Kidney (tissue), 14 donors: ENCODE results near the gene ZFP36L1. TPM values are rescaled to one million over a fixed set of nuclear protein-coding genes. Genes with fewer than 3 reads are reported as not detected.

Experiments used
- DNase-seq, 5 donors: peaks; one replicate each; pipeline ENCODE4 v3.0.0-alpha.2; 2013 to 2020
- FAIRE-seq: peaks from 2 replicates; lab custom pipeline; 2012; peaks lifted over from hg19 to GRCh38; lab: Jason Lieb, UNC
- H3K27ac ChIP-seq, 2 donors: one replicate each; pipeline ENCODE4 v1.7.0; 2013; ENCODE audit warnings: low read depth in 2 of 2, low read length in 2 of 2, inconsistent platforms in 1 of 2
- H3K27me3 ChIP-seq: one replicate; pipeline ENCODE4 v1.7.1; 2013; ENCODE audit warnings: low read length, inconsistent platforms; ENCODE audit not compliant: control insufficient read depth, insufficient read depth
- H3K36me3 ChIP-seq, 3 donors: one replicate each; pipeline versions ENCODE4 v1.7.0 to v1.7.1; 2013; ENCODE audit warnings: low read length in 3 of 3, control low read depth in 1 of 3, inconsistent platforms in 1 of 3; ENCODE audit not compliant: insufficient read depth in 3 of 3, control insufficient read depth in 2 of 3
- H3K4me1 ChIP-seq, 3 donors: one replicate each; pipeline versions ENCODE4 v1.7.0 to v1.7.1; 2013; ENCODE audit warnings: low read length in 3 of 3, inconsistent platforms in 1 of 3, low read depth in 1 of 3; ENCODE audit not compliant: control insufficient read depth in 2 of 3, insufficient read depth in 2 of 3
- H3K4me3 ChIP-seq, 3 donors: one replicate each; pipeline versions ENCODE4 v1.7.0 to v1.8.1; 2013; ENCODE audit warnings: low read length in 3 of 3, control low read depth in 1 of 3, inconsistent platforms in 1 of 3
- H3K9ac ChIP-seq, 3 donors: one replicate each; pipeline versions ENCODE4 v1.7.0 to v1.7.1; 2013; ENCODE audit warnings: low read length in 3 of 3, control low read depth in 1 of 3, inconsistent platforms in 1 of 3
- H3K9me3 ChIP-seq, 3 donors: one replicate each; pipeline versions ENCODE4 v1.7.0 to v1.7.1; 2013; ENCODE audit warnings: low read length in 3 of 3, control low read depth in 1 of 3, inconsistent platforms in 1 of 3; ENCODE audit not compliant: control insufficient read depth in 2 of 3, insufficient read depth in 1 of 3
- CTCF ChIP-seq: IDR thresholded peaks from 3 replicates; pipeline ENCODE4 v1.5.1; 2012; ENCODE audit warnings: mild to moderate bottlenecking, moderate library complexity, borderline replicate concordance; ENCODE audit not compliant: insufficient read depth; ENCODE audit errors: extremely low read depth
- intact Hi-C: fragments of 100-400 bp; cut with DNase I; formaldehyde crosslinking; loops from one replicate; pipeline ENCODE4 v1.11.1; 2022
- polyA plus RNA-seq: library from polyadenylated mRNA; stranded (reverse); fragments of 350-450 nt; fragmentation: Illumina TruSeq; extraction: RNeasy Lipid Tissue Mini Kit (QIAGEN cat#74804); gene quantifications from one replicate; pipeline ENCODE4 v1.2.3, GENCODE V29; 2014; ENCODE audit warnings: low read depth, low replicate concordance; ENCODE audit not compliant: insufficient read depth
- total RNA-seq: library from RNA; stranded (reverse); fragmentation: NEBNext Ultra II Directional; extraction: Animal tissue kit (Norgen Biotek cat#: 25700); gene quantifications from one replicate; pipeline ENCODE4 v1.2.1, GENCODE V29; 2021
- donor health status: control.
- donor health status: control.
- donor health status: control.
- donor health status: control.
- donor health status: control.
- donor health status: DM: yes; HTN: yes; CAD: no.
- donor health status: Normal renal cell carcinoma (clear cell type).

Gene ZFP36L1
- total and polyA plus RNA-seq, 2 donors from 2014 or later: 73.3 to 289 TPM

GRCh38 chr14:68780358-68781160 lies 12.3 kb downstream of the ZFP36L1 start:
- H3K36me3 ChIP-seq: no peaks in the 10 kb centered on the region
- H3K9me3 ChIP-seq: no peaks in the 10 kb centered on the region
- TF ChIP-seq CTCF: no peak
- no peaks in the 10 kb centered on the region for H3K27me3 ChIP-seq
- intact Hi-C loops: loop anchor here (10.0 kb wide), 1 partner anchor 106 kb away; no protein-coding TSS in a partner anchor
- DNase-seq (peak; percentile 69 to 90 (median 79)), FAIRE-seq (no peak)
- H3K4me1 ChIP-seq: peaks cover 11 to 54% (median 47%) of the 10 kb centered on the region in 3 donors
- H3K4me3 ChIP-seq: no peak overlapping the region
- no peak overlapping the region for H3K9ac ChIP-seq
- peak overlapping the region; percentile 19 to 76 for H3K27ac ChIP-seq

- no peak for TF ChIP-seq CTCF
- no peaks in the 10 kb centered on the region for H3K27me3 ChIP-seq
- no peak overlapping the region for H3K4me3 ChIP-seq
- FAIRE-seq (no peak), DNase-seq (peak in 4 of 5 donors; percentile 17 to 75 (median 43))
- H3K4me1 ChIP-seq: peaks cover 10 to 47% (median 41%) of the 10 kb centered on the region in 3 donors
- no peaks in the 10 kb centered on the region for H3K9me3 ChIP-seq
- no peak overlapping the region for H3K9ac ChIP-seq
- no peaks in the 10 kb centered on the region for H3K36me3 ChIP-seq
- peak overlapping the region in 1 of 2 donors; percentile 11 for H3K27ac ChIP-seq
- intact Hi-C loops: loop anchor here (10.0 kb wide), 1 partner anchor 105 kb away; no protein-coding TSS in a partner anchor
These were observed 13.0 kb downstream of the ZFP36L1 start for GRCh38 chr14:68779761-68780323.

- no peak overlapping the region for H3K4me3 ChIP-seq
- no peaks in the 10 kb centered on the region for H3K36me3 ChIP-seq
- FAIRE-seq (no peak), DNase-seq (no peak)
- peaks cover 7 to 31% (median 28%) of the 10 kb centered on the region in 3 donors for H3K4me1 ChIP-seq
- no peak overlapping the region for H3K9ac ChIP-seq
- intact Hi-C loops: no loop called here
- TF ChIP-seq CTCF: no peak
- H3K27ac ChIP-seq: no peak overlapping the region
- H3K27me3 ChIP-seq: no peaks in the 10 kb centered on the region
- H3K9me3 ChIP-seq: no peaks in the 10 kb centered on the region
These were observed 15.2 kb downstream of the ZFP36L1 start for GRCh38 chr14:68777644-68778043.
